NCI-H345 treated with DMSO at 0.1 percent for 48 hours (cell line): Measurements from ENCODE around the gene NMD3.
"Not testable (repeated sequence)": the region's sequence is repeated elsewhere in the genome, so short reads cannot be mapped to it uniquely, and the experiment has no call there.

Experiments
- DNase-seq: peaks from one replicate; lab custom pipeline; 2025; ENCODE audit not compliant: unreplicated experiment; lab: John Stamatoyannopoulos, UW

The NMD3 gene

DNA sequence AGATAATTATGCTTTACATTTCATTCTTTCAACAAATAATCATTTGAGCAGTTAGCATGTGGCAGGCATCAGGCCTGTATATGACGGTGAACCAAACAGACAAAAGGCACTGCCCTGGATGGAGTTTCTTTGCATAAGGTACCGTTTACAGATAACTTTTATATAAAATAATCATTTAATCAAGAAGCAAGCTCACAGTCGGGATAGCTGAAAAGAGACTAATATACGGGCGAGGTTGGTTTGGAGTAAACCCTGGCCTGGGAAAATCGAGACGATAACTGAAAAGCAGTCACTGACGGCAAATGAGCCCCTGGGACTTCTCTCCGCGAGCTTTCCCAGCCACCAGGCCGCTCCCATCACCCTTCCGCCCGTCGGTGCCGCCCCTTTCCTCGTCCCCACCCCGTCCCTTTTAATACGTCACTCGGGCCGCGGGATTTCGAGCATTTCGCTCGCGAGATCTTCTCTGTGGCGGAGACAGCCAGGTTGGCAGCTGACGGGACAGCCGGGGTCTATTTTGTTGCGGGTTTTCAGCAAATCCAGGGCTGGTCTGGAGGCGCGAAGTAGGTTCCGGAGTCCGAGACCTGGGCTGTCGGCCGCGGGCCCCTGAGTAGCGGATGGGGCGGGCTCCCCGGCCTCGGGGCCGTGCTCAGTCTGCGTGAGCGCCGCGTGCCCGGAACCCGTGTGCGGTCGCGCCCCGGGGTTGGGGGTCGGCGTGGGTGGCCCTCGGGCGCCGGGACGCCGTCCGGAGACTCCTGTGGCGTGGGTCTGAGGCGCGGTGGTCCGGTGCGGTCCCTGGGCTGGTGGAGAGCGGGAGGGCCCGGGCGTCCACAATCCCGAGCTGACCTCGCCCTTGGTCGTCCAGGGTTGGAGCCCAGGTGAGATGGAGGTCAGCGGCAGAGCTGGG lies at the start of gene NMD3:
NMD3 (plus strand) TSS at position 462 of the 904 bp plus-strand sequence. CDS start 703 bp downstream, outside the sequence.
- peak; percentile 77 for DNase-seq

DNA sequence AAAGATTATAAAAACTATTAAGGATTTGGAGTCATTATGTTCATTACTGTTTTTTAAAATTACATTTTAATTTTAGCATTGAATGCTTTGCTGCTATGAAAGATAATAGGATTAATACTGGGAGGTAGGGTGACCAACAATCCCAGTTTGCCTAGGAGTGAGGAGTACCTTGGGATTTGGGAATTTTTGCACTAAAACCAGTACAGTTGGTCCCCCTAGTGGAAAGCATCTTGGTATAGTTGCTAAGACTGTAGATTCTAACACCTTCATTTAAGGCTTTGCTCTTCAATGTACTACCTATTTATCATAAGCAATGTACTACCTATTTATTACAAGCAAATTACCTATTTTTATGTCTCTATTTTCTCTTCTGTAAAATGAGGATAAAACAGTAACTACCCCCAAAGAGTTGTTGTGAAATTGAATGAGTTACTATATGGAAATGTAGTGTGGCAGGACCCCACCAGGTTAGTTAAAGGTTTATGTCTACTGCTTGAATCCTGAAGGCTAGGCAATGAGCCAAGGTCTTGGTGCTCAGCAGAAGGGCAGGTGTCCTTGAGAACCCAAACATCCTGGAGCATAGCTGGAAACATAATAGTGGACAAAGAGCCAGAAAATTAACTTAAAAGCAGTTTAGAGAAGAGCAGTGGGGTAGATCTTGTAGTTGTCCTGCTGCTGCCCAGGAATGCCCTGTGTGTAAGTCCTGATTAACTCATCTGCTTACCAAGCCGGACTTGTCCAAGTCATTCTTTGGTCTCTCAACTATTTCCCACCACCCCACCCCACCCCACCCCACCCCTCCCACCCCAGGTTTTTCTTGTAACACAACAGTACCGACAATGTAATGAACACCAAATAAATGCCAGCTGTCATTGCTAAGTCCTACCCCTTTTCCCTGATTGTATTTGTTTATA lies 49.2 kb upstream of the NMD3 start:
- no peak for DNase-seq

DNA sequence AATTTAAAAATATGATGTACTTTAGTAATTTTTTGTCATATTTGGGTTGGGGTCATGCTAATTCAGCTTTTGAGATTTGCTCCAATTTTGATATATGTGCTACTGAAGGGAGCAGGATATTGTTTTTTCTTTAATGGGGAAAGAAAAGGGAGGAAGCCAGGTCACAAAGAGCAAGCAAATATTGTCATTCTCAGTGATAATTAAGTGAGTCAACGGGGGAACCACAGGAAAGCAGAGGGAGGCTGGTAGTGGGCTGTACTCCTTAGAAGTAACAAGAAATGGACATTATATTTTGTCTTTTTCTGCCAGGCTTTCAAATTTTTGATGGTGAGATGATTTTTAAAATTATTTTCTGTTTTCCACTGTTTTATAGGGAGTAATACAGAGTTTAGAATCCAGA lies 45.6 kb upstream of the NMD3 start:
- DNase-seq = no peak

DNA sequence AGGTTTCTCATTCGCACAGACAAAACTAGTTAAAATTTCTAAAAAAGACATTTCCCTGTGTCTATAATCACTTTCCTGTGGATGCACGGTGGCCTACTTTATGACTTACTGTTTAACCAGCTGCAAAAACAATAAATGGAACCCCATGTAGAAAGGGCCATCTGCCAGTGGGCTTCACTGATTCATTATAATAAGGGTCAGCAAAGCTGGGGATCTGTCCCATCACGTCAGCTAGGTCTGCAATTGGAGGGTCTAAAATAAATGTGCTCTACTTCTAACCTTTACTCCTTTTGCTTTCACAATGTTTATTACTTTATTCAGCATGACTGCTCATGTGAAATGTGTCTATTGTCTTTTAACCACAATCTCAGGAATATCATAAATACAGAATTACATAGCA lies 43.1 kb upstream of the NMD3 start:
- no peak for DNase-seq

DNA sequence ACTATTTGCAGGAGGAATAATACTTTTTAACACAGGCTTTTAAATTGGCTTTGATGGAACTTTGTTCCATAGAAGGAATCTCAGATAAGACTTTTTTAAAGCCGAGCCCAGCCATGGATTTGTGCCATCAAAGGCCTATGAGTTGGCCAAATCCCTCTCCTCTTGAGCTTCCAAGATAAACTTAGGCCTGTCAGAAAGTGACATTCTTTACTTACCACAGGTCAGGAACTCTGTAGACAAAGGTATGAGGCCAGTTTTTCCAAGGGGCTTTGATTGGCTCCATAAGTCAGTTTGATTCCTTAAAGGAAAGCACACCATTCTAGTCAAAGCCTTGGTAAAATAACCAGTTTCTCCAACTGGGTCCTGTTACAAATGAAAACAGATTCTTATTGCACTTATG lies 39.7 kb upstream of the NMD3 start:
- DNase-seq = not testable (repeated sequence)

DNA sequence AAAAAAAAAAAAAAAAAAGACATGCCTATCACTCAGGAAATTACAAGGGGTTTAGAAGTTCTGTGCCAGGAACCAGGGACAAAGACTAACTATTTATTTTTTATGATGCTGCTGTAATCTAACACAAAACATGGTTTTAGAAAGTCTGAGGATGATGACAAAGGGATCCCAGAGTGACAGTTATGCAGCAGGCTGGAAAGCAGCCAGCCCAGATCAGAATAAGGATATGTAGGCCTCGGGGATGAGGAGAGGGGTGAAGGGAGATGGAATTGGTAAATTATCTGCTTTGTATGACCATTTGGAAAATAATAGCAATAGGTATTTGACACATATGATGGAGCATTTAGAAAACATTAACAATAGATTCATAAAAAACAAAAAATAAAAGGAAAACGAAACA lies 34.1 kb upstream of the NMD3 start:
- DNase-seq = no peak

DNA sequence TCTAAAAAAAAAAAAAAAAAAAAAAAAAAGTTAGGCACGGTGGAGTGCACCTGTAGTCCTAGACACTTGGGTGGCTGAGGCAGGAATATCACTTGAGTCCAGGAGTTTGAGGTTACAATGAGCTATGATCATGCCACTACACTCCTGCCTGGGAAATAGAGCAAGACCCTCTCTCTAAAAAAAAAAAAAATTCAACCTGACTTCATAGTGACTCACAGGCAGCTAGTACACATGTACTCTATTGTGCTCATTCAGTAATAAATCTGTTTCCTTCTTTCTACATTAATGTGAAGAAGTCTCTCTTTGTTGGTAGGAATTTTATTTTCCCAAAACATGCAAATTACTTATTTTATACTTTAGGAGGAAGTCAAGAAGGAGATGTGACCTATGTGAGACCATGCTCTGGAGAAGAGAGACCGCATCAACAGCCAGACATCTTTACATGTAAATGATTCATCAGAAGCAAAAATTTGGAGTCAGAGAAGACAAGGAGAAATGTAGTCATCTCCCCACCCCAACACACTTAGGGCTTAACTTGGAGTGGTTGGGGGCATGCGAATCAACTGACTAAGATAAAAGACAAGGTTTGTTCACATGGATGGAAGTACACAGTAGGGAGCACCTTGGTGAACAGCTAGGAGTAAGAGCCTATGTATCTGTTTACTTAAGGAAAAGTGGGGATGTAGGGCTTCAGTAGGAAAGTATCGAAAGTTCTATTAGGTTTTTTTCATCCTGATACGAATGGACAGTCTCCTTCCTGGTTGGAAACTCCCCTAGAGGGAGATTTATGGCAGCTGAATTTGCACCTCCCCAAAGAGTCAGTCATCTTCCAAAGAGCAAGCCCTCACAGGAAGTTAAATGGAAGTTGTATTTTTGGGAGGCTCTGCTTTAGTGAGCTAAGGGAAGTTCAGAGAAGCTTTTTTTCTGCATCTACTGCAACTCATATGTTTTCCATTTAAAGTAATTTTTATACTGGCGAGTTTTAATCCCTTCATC lies 23.0 kb upstream of the NMD3 start:
- DNase-seq = no peak

DNA sequence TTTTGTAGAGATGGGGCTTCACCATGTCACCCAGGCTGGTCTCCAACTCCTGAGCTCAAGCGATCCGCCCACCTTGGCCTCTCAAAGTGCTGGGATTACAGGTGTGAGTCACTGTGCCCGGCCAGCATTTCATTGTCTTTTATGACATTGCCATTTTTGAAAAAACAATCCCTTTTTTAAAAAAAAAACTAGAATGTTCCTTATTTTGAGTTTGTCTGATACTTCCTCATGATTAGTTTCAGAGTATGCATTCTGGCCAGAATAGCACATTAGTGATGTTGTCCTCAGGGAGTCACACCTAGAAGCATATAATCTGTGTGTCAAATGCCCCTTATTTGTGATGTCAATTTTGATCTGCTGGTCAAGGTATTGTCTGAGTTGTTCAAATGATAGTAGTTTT lies 21.2 kb upstream of the NMD3 start:
- no peak for DNase-seq

DNA sequence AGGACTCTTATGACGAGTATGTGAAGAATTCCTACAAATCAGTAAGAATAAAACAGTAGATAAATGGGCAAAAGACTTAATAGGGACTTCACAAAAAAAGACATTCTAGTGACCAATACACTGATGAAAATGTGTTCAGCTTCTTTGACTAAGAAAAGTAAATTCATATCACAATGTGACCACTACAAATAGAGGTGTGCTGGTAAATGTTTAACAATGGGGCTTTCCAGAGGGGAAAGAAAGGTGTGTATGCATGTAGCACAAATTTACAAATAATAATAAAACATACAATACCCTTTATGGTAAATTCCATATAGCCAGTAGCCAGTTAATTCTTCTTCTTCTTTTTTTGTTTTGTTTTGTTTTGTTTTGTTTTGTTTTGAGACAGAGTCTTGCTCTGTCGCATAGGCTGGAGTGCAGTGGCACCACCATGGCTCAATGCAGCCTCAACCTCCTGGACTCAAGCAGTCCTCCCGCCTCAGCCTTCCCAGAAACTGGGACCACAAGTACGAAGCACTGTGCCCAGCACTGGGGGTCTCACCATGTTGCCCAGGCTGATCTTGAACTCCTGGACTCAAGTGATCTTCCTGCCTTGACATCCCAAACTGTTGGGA lies 17.5 kb upstream of the NMD3 start:
- DNase-seq = no peak

DNA sequence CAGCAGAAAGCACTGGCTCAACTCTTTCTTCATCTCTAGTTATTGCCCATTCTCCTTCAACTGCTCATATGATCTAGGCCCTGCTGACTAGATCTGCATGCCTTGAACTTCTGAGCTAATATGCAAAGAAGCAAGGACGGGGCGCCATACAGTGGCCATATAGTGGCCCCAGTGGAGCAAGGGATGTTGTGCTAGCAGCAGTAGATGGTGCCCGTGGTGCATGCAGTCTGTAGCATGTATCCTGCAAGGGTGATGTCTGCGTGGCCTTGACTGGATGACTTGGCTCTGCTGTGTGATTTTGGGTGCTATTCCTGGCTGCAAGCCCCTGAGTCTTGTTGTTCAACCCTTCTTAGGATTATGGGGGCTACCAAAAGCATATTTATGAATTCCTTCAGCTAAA lies 12.2 kb upstream of the NMD3 start:
- DNase-seq = no peak

DNA sequence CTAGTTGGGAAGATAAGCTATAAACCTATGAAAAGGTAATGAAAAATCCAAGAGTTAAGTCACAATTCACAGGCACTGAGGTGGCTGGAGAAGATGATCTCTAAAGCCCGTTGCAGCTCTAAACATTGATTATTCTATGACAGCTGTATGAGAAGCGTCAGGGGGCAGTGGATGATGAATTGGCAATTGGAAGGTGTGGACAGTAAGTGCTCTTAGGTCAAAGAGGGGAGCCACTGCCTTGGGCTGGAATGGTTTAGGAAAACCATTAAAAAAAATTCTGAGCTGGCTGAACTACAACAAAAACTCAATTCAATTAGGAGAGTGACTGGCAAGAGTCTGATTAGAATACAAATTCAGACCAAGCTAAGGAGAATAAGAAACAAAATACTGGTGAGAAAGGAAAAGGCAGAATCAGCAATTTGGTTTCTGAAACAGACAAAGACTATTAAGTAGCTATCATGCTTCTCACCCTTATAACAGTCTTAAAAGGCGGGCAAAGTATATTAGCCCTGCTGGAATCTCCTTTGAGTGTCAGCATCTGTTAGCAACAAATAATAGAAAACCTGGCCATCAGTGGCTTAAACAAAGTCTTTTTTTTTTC lies 8.8 kb upstream of the NMD3 start:
- DNase-seq = no peak

DNA sequence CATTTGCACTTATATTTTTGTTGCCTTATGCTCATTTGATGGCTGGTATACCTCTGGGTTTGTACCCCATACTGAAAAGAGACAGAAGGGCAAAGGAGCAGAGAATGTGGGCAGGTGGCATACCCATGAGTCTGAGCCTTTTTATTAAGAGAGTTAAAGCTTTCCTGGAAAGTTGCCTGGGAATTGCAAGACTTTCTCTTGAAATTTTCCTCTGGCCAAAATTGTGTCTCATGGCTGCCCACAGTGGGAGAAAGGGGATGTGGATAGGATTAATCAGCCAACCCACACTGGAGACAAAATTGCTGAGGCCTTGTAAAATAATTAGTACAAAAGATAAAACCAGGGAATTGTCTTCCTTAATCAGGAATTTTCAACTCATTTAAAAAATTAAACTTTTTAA lies 8.2 kb upstream of the NMD3 start:
- DNase-seq = no peak

DNA sequence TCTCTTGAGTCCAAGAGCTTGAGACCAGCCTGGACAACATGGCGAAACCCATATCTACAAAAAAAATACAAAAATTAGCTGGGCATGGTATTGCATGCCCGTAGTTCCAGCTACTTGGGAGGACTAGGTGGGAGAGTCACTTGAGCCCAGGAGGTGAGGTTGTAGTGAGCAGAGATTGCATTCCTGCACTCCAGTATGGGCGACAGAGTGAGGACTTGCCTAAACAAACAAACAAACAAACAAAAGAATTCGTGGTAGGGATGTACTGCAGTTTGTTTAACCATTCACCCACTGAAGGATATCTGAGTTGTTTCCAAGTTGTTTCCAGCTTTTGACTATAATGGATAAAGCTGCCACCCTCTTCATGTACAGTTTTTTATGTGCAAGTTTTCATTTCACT lies 7.5 kb upstream of the NMD3 start:
- no peak for DNase-seq

DNA sequence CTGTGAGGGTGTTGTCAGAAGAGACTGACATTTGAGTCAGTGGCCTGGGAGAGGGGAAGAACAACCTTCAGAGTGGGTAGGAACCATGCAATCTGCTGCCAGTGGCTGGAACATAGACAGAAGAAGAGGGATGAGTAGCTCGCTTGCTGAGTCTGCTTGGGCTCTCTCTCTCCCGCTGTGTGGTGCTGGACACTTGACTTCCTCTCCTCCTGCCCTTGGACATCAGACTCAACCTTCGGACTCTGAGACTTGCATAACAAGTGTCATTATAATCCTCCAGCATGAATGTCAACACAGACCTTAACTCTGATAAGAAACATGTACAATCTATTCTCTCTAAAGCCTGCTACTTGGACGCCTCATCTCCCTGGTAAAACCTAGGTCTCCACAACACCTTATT lies 5.9 kb upstream of the NMD3 start:
- DNase-seq = no peak

DNA sequence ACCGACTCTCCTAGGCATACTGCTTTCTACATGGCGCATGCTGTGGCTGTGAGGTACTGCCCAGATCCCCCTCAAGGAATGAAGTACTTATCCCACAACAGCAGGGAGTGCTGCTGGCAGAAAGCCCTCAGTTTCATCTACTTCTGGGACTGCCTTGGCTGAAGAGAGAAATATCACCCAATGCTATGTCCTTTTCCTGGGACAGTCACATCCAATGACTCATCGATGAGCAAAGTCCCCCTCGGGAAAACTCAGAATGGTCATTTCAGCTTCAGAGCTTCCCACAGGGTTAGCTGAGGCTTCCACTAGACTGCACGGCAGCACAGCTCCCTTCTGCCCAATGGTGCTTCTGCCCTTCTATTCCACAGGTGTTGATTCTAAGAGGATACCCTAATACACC lies 3.6 kb upstream of the NMD3 start:
- no peak for DNase-seq

DNA sequence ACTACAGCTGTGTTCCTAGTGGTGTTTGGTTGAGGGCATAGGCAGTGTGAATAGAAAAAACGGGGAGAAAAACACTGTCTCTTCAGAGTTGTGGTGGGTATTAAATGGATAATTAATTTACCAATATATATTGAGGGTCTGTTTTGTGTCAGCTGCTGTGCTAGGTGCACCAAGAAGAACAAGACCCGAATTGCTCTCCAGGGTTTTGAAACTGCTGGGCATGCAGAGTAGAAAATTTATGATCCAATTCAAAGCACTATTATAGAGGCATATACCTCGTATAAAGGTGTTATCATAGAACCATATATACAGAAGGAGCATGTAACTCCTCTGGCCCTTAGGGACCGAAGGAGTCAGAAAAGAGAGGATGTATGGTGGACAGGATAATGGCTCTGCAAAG lies 1.6 kb upstream of the NMD3 start:
- DNase-seq = no peak

DNA sequence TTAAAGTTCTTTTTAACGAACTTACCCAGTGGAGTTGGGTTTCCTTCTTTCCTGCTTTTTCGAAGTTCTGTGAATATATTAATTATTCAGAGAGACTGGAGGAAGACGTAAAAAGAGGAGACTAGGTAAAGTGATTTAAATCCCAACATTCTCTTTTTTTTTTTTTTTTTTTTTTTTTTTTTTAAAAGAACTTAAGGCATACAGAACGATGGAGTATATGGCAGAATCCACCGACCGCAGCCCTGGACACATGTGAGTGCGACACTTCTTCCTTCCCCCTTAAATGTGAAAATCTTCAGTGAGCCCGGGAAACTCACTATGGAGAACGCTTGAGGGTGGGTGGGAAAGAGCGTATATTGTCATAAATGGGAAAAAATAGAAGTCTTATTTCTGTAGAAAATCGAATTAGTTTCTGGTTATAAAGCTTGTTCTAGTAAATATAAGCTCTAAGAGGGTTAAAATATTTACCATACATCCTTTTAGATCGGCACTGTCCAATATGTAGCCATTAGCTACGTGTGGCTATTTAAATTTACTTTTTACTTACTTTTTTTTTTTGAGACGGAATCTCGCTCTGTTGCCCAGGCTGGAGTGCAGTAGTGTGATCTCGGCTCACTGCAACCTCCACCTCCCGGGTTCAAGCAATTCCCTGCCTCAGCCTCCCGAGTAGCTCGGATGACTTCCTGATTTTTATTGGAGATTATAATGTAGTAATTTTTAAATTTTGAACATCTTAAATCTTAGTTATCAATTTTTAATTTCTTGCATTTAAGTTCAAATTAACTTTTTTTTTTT lies 892 bp downstream of the NMD3 start:
- no peak for DNase-seq

DNA sequence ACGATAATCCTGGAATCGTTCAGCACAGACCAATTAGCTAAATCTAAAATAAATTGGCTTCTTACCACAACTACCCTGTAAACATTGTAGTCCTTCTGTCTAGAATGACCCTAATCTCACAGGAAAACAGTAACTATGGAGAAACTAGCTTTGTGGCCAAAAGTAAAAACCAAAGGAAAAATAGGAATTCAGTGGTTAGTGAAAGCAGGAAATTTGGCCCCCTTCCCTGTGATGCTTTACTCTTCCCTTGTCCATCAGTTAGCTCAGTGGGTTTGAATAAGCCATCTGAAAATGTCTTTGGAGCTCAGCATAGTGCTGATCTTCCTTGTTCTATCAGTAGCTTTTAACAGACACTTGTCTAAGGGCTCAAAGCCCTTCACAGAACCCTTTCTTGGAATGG lies 1.6 kb downstream of the NMD3 start:
- no peak for DNase-seq

DNA sequence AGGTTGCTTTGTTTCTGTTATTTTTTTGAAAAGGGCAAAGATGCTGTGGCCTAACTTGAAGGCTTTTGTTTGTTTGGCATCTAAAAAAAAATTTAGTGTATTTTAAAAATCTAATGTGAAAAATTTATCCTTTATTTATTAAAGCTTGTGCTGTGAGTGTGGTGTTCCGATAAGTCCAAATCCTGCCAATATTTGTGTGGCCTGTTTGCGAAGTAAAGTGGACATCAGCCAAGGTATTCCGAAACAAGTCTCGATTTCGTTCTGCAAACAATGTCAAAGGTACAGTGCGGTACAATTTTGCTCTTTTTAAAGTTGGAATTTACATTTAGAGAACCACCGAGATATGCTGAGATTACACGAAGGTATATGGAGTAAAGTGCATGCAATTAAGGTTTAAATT lies 3.7 kb downstream of the NMD3 start:
- no peak for DNase-seq
